ENCODE results near the gene DCST2. TPM values are rescaled to one million over a fixed set of nuclear protein-coding genes. Genes with fewer than 3 reads are reported as not detected.
A peak's percentile ranks its signal among the peaks of the same experiment; 100 is the strongest.

DCST2 gene
- polyA plus RNA-seq (ENCODE audit: low read depth in 6 of 6), result not detected

GRCh38 chr1:155033524-155033923, at the start of gene DCST2, which contains the start of gene DCST1:
DCST2 (minus strand) TSS chr1:155033781; CDS start chr1:155033701, 80 bp downstream.
DCST1 (plus strand) TSS chr1:155033824; CDS start chr1:155034037, 213 bp downstream.
- Mint-ChIP-seq H3K27ac (peak within 1 kb of the TSS in 1 of 6 donors; percentile 60), H3K36me3 (no peaks in the 10 kb centered on the region), H3K4me3 (peak within 1 kb of the TSS in 1 of 8 donors; percentile 34), H3K9me3 (no peaks in the 10 kb centered on the region), H3K27me3 (peaks cover 2 to 18% (median 7%) of the 10 kb centered on the region in 3 donors), H3K4me1 (no peaks in the 10 kb centered on the region)
- no peak for ATAC-seq (ENCODE audit: low read depth in 2 of 2)
- DNase-seq, result no peak

- DNase-seq (no peak), ATAC-seq (ENCODE audit: low read depth in 2 of 2) (no peak)
- H3K9me3 Mint-ChIP-seq, result peaks cover 0 to 3% (median 0%) of the 10 kb centered on the region in 7 donors
- H3K36me3 Mint-ChIP-seq, result peaks cover 0 to 8% of the 10 kb centered on the region in 2 donors
- H3K4me1 Mint-ChIP-seq, result peaks cover 59 to 67% (median 60%) of the 10 kb centered on the region in 3 donors
- H3K27me3 Mint-ChIP-seq, result peaks cover 35 to 47% (median 47%) of the 10 kb centered on the region in 3 donors
- no peak overlapping the region for H3K27ac Mint-ChIP-seq
- H3K4me3 Mint-ChIP-seq, result peak overlapping the region in 7 of 8 donors; percentile 22 to 90 (median 76)
Measured at GRCh38 chr1:155083052-155083541, 49.5 kb upstream of the DCST2 start.

- H3K27ac Mint-ChIP-seq, result peak overlapping the region in 1 of 6 donors; percentile 91
- ATAC-seq (ENCODE audit: low read depth in 2 of 2) (no peak), DNase-seq (no peak)
- H3K27me3 Mint-ChIP-seq, result peaks cover 40 to 47% (median 47%) of the 10 kb centered on the region in 3 donors
- peaks cover 59 to 72% (median 64%) of the 10 kb centered on the region in 3 donors for H3K4me1 Mint-ChIP-seq
- H3K36me3 Mint-ChIP-seq, result peaks cover 0 to 8% of the 10 kb centered on the region in 2 donors
- H3K4me3 Mint-ChIP-seq, result peak overlapping the region; percentile 73 to 90 (median 81)
- H3K9me3 Mint-ChIP-seq, result peaks cover 0 to 3% (median 0%) of the 10 kb centered on the region in 7 donors
Measured at GRCh38 chr1:155082301-155083051, 48.9 kb upstream of the DCST2 start.

- peak overlapping the region in 4 of 6 donors; percentile 9 to 53 (median 35) for H3K27ac Mint-ChIP-seq
- H3K4me1 Mint-ChIP-seq, result peaks cover 57 to 72% (median 64%) of the 10 kb centered on the region in 3 donors
- DNase-seq, result peak; percentile 25
- ATAC-seq (ENCODE audit: low read depth in 2 of 2), result no peak
- peaks cover 41 to 47% (median 47%) of the 10 kb centered on the region in 3 donors for H3K27me3 Mint-ChIP-seq
- peaks cover 0 to 8% of the 10 kb centered on the region in 2 donors for H3K36me3 Mint-ChIP-seq
- H3K9me3 Mint-ChIP-seq, result peaks cover 0 to 3% (median 0%) of the 10 kb centered on the region in 7 donors
- H3K4me3 Mint-ChIP-seq, result peak overlapping the region; percentile 80 to 91 (median 86)
Measured at GRCh38 chr1:155081472-155082300, 48.1 kb upstream of the DCST2 start.

- Mint-ChIP-seq H3K4me1 (peaks cover 49 to 64% (median 57%) of the 10 kb centered on the region in 3 donors), H3K9me3 (peaks cover 0 to 3% (median 0%) of the 10 kb centered on the region in 7 donors), H3K27me3 (peaks cover 41 to 47% (median 47%) of the 10 kb centered on the region in 3 donors), H3K36me3 (peaks cover 0 to 8% of the 10 kb centered on the region in 2 donors), H3K4me3 (peak overlapping the region; percentile 67 to 91 (median 86)), H3K27ac (no peak overlapping the region)
- no peak for ATAC-seq (ENCODE audit: low read depth in 2 of 2)
- DNase-seq, result no peak
Measured at GRCh38 chr1:155080312-155081228, 47.0 kb upstream of the DCST2 start.

- DNase-seq (peak; percentile 24), ATAC-seq (ENCODE audit: low read depth in 2 of 2) (peak; percentile 14 to 18)
- H3K9me3 Mint-ChIP-seq, result peaks cover 0 to 3% (median 0%) of the 10 kb centered on the region in 7 donors
- peaks cover 0 to 8% of the 10 kb centered on the region in 2 donors for H3K36me3 Mint-ChIP-seq
- H3K27ac Mint-ChIP-seq, result peak overlapping the region in 4 of 6 donors; percentile 53 to 83 (median 58)
- peak overlapping the region; percentile 66 to 96 (median 84) for H3K4me3 Mint-ChIP-seq
- peaks cover 40 to 47% (median 47%) of the 10 kb centered on the region in 3 donors for H3K27me3 Mint-ChIP-seq
- H3K4me1 Mint-ChIP-seq, result peaks cover 43 to 55% (median 51%) of the 10 kb centered on the region in 3 donors
Measured at GRCh38 chr1:155079487-155080311, 46.1 kb upstream of the DCST2 start.

- H3K4me3 Mint-ChIP-seq, result peak overlapping the region; percentile 66 to 96 (median 84)
- H3K27ac Mint-ChIP-seq, result peak overlapping the region in 3 of 6 donors; percentile 53 to 83 (median 59)
- H3K9me3 Mint-ChIP-seq, result peaks cover 0 to 3% (median 0%) of the 10 kb centered on the region in 7 donors
- peak; percentile 1 to 2 for ATAC-seq (ENCODE audit: low read depth in 2 of 2)
- DNase-seq, result no peak
- peaks cover 43 to 50% (median 46%) of the 10 kb centered on the region in 3 donors for H3K4me1 Mint-ChIP-seq
- H3K27me3 Mint-ChIP-seq, result peaks cover 36 to 44% (median 42%) of the 10 kb centered on the region in 3 donors
- peaks cover 0 to 8% of the 10 kb centered on the region in 2 donors for H3K36me3 Mint-ChIP-seq
Measured at GRCh38 chr1:155079210-155079486, 45.6 kb upstream of the DCST2 start.

- Mint-ChIP-seq H3K4me1 (peaks cover 42 to 50% (median 45%) of the 10 kb centered on the region in 3 donors), H3K9me3 (peaks cover 0 to 3% (median 0%) of the 10 kb centered on the region in 7 donors), H3K27ac (peak within 1 kb of the TSS in 4 of 6 donors; percentile 53 to 83 (median 58)), H3K4me3 (peak within 1 kb of the TSS; percentile 66 to 96 (median 84)), H3K27me3 (peaks cover 31 to 39% (median 37%) of the 10 kb centered on the region in 3 donors), H3K36me3 (peaks cover 0 to 8% of the 10 kb centered on the region in 2 donors)
- ATAC-seq (ENCODE audit: low read depth in 2 of 2) (peak; percentile 37 to 38), DNase-seq (peak; percentile 50)
Measured at GRCh38 chr1:155078469-155079209, 45.1 kb upstream of the DCST2 start, which contains the start of gene EFNA3. EFNA3 (plus strand) TSS chr1:155078837; CDS start chr1:155078942, 105 bp downstream.

- peak overlapping the region; percentile 30 to 87 (median 72) for H3K4me3 Mint-ChIP-seq
- no peak overlapping the region for H3K27ac Mint-ChIP-seq
- DNase-seq (no peak), ATAC-seq (ENCODE audit: low read depth in 2 of 2) (no peak)
- peaks cover 30 to 32% (median 30%) of the 10 kb centered on the region in 3 donors for H3K27me3 Mint-ChIP-seq
- peaks cover 43 to 54% (median 47%) of the 10 kb centered on the region in 3 donors for H3K4me1 Mint-ChIP-seq
- peaks cover 0 to 3% (median 0%) of the 10 kb centered on the region in 7 donors for H3K9me3 Mint-ChIP-seq
- peaks cover 0 to 8% of the 10 kb centered on the region in 2 donors for H3K36me3 Mint-ChIP-seq
Measured at GRCh38 chr1:155077758-155078445, 44.3 kb upstream of the DCST2 start.

- Mint-ChIP-seq H3K36me3 (peaks cover 0 to 8% of the 10 kb centered on the region in 2 donors), H3K4me3 (peak overlapping the region in 5 of 8 donors; percentile 34 to 85 (median 80)), H3K27me3 (peaks cover 24 to 26% (median 24%) of the 10 kb centered on the region in 3 donors), H3K9me3 (peaks cover 0 to 3% (median 0%) of the 10 kb centered on the region in 7 donors), H3K27ac (no peak overlapping the region), H3K4me1 (peaks cover 41 to 51% (median 44%) of the 10 kb centered on the region in 3 donors)
- no peak for ATAC-seq (ENCODE audit: low read depth in 2 of 2)
- DNase-seq, result no peak
Measured at GRCh38 chr1:155077346-155077745, 43.8 kb upstream of the DCST2 start.

Data from naive B cell (primary cell).